IPS-18a (cell line): ENCODE results near the gene EDC3.
A peak's percentile ranks its signal among the peaks of the same experiment; 100 is the strongest.
"Not testable (repeated sequence)": the region's sequence is repeated elsewhere in the genome, so short reads cannot be mapped to it uniquely, and the experiment has no call there.

Experiments used
- H3K27ac ChIP-seq: one replicate; pipeline ENCODE4 v1.5.1; 2013; ENCODE audit warnings: low read length
- H3K27me3 ChIP-seq: one replicate; pipeline ENCODE4 v1.6.1; 2013; ENCODE audit warnings: mild to moderate bottlenecking, low read length; ENCODE audit not compliant: control insufficient read depth, insufficient read depth
- H3K36me3 ChIP-seq: one replicate; pipeline ENCODE4 v1.6.1; 2013; ENCODE audit warnings: low read depth, low read length; ENCODE audit not compliant: control insufficient read depth
- H3K4me1 ChIP-seq: one replicate; pipeline ENCODE4 v1.6.1; 2013; ENCODE audit warnings: low read depth, low read length; ENCODE audit not compliant: control insufficient read depth
- H3K4me3 ChIP-seq: one replicate; pipeline ENCODE4 v1.5.1; 2013; ENCODE audit warnings: low read length
- H3K9ac ChIP-seq: one replicate; pipeline ENCODE4 v1.6.1; 2013; ENCODE audit warnings: mild to moderate bottlenecking, low read length, moderate library complexity
- H3K9me3 ChIP-seq: one replicate; pipeline ENCODE4 v1.6.1; 2013; ENCODE audit warnings: low read depth, low read length; ENCODE audit not compliant: control insufficient read depth

The EDC3 gene

GRCh38 chr15:74603026-74603788, 92.6 kb downstream of the EDC3 start:
- H3K4me3 ChIP-seq = no peak overlapping the region
- no peaks in the 10 kb centered on the region for H3K9me3 ChIP-seq
- H3K27ac ChIP-seq = no peak overlapping the region
- peaks cover 6% of the 10 kb centered on the region for H3K4me1 ChIP-seq
- H3K27me3 ChIP-seq = no peaks in the 10 kb centered on the region
- H3K36me3 ChIP-seq = no peaks in the 10 kb centered on the region
- no peak overlapping the region for H3K9ac ChIP-seq

- H3K9me3 ChIP-seq = no peaks in the 10 kb centered on the region
- no peaks in the 10 kb centered on the region for H3K27me3 ChIP-seq
- H3K36me3 ChIP-seq = peaks cover 10% of the 10 kb centered on the region
- H3K4me3 ChIP-seq = peak overlapping the region; percentile 55
- H3K9ac ChIP-seq = no peak overlapping the region
- no peak overlapping the region for H3K27ac ChIP-seq
- peaks cover 9% of the 10 kb centered on the region for H3K4me1 ChIP-seq
Measured at GRCh38 chr15:74599156-74599555, 96.7 kb downstream of the EDC3 start.

- Histone ChIP-seq H3K9ac (peak overlapping the region; percentile 18), H3K27me3 (no peaks in the 10 kb centered on the region), H3K4me3 (peak overlapping the region; percentile 55), H3K4me1 (peaks cover 9% of the 10 kb centered on the region), H3K36me3 (peaks cover 16% of the 10 kb centered on the region), H3K27ac (no peak overlapping the region), H3K9me3 (no peaks in the 10 kb centered on the region)
Measured at GRCh38 chr15:74598126-74598842, 97.5 kb downstream of the EDC3 start.

DNA sequence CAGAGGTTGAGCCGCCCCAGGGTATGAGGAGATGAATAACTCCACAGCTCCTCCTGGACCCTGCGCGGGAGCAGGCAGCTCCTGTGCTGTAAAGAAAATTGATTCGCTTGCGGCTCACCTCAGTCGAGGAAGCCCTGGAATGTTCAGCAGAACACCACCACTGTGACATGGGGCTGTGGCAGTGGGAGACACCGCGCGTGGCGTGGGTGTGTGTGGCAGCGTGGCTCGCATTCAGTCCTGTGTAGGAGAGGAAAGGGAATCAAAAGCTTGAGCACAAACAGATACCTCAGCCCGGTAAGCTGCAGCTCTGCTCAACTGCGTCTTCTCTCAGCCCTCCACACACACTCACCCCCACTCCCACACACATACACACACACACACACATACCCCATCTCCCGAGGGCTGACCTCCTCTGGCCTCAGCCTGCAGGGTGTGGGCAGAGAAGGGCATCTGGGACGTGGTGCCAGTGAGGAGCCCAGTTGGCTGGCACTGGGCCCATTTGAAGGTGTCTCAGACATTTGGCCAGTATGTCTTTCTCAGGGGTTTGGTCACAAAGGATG, 98.6 kb downstream of the EDC3 start:
- H3K9me3 ChIP-seq, H3K4me1 ChIP-seq, H3K27me3 ChIP-seq, H3K27ac ChIP-seq, H3K9ac ChIP-seq, H3K4me3 ChIP-seq: not testable (repeated sequence)
- peaks cover 27% of the 10 kb centered on the region for H3K36me3 ChIP-seq

- H3K36me3 ChIP-seq = peaks cover 32% of the 10 kb centered on the region
- not testable (repeated sequence) for H3K9ac ChIP-seq, H3K27ac ChIP-seq, H3K4me1 ChIP-seq, H3K9me3 ChIP-seq, H3K27me3 ChIP-seq, H3K4me3 ChIP-seq
Measured at GRCh38 chr15:74596736-74597135, 99.1 kb downstream of the EDC3 start.

DNA sequence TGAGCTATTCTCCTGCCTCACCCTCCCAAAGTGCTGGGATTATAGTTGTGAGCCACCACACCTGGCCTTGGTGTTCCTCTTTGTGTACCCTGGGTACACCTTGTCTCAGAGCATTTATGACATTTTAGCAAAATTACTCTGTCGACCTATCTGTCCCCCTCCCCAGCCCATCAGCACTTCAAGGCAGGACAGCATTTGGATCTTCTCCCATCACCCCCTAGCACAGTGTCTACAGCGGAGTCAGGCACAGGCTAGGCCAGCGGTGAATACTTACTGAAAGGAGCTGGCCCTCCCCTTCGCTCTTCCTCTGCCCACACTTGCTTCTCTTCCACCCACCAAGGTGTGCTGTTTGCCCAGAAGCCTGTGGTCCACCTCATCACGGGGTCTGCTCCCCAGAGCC, 100.6 kb downstream of the EDC3 start:
- no peak overlapping the region for H3K27ac ChIP-seq
- peaks cover 43% of the 10 kb centered on the region for H3K36me3 ChIP-seq

DNA sequence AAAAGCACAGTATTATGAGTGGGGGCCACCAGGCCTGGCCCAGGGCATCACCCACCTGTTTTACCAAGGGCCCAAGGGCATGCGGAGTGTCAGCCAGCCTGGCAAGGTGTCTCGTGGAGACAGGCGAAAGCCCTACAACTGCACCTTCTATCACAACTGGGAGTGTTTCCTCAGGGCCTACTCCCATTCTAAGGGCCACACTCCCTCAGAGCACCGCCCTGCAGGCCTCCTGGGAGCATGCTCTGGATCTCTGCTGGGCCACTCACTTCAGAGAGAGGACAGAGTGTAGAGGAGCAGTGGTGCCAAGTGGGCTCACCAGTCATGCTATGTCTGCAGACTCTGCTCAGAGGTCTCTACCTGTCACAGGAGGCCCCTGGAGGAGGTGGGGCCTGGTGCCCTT, 101.4 kb downstream of the EDC3 start:
- peaks cover 51% of the 10 kb centered on the region for H3K36me3 ChIP-seq
- H3K4me3 ChIP-seq = no peak overlapping the region
- no peaks in the 10 kb centered on the region for H3K27me3 ChIP-seq
- no peak overlapping the region for H3K9ac ChIP-seq
- peaks cover 9% of the 10 kb centered on the region for H3K4me1 ChIP-seq
- no peaks in the 10 kb centered on the region for H3K9me3 ChIP-seq
- no peak overlapping the region for H3K27ac ChIP-seq

More for the DNA sequence above, 100.6 kb downstream of the EDC3 start:
- no peaks in the 10 kb centered on the region for H3K9me3 ChIP-seq
- H3K4me1 ChIP-seq = peaks cover 9% of the 10 kb centered on the region
- H3K27me3 ChIP-seq = no peaks in the 10 kb centered on the region
- H3K9ac ChIP-seq = no peak overlapping the region
- H3K4me3 ChIP-seq = no peak overlapping the region

DNA sequence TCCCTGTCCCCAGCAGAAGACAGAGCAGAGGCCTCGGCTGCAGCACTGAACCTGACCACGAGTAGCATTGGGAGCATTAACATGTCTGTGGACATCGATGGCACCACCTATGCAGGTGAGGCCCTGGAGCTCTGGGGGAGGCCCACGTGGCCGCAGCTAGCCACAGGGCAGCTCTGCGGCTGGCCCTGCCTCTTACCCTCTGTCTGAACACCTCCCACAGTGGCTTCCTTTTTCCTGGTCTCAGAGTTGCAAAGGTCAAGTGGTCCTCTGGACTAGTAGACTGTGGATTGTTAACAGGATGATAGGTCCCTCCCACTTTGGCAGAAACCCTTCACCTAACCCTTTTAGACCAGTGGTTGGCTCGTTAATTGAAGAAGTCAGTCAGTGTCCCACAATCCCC, 102.7 kb downstream of the EDC3 start:
- Histone ChIP-seq H3K9me3 (no peaks in the 10 kb centered on the region), H3K27me3 (no peaks in the 10 kb centered on the region), H3K36me3 (peaks cover 53% of the 10 kb centered on the region), H3K27ac (no peak overlapping the region), H3K9ac (no peak overlapping the region), H3K4me3 (no peak overlapping the region), H3K4me1 (peaks cover 9% of the 10 kb centered on the region)

DNA sequence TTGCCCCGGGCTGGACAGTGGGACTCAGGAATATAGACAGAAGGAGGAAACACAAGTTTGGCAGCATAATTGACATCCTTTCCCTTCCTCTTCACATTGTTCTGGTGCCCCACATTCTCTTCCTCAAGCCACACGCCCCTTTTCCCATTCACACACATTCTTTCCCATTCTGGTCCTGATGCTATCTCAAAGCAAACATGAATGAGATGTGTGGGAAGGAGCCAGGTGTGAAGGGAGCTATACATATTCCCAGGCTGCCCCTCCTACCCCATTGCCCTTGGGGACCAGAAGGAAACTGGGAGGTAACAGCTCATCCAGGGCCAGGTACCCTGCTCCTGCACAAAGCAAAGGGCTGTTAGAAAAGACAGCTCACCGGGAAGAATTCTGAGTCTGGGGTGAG, 103.6 kb downstream of the EDC3 start:
- no peaks in the 10 kb centered on the region for H3K27me3 ChIP-seq
- no peak overlapping the region for H3K4me3 ChIP-seq
- no peaks in the 10 kb centered on the region for H3K9me3 ChIP-seq
- no peak overlapping the region for H3K27ac ChIP-seq
- H3K4me1 ChIP-seq = peaks cover 6% of the 10 kb centered on the region
- no peak overlapping the region for H3K9ac ChIP-seq
- H3K36me3 ChIP-seq = peaks cover 55% of the 10 kb centered on the region

- Histone ChIP-seq H3K36me3 (peaks cover 67% of the 10 kb centered on the region), H3K4me3 (no peak overlapping the region), H3K9ac (no peak overlapping the region), H3K27me3 (no peaks in the 10 kb centered on the region), H3K27ac (no peak overlapping the region), H3K4me1 (peaks cover 9% of the 10 kb centered on the region), H3K9me3 (no peaks in the 10 kb centered on the region)
Measured at GRCh38 chr15:74589826-74590225, 106.0 kb downstream of the EDC3 start.

DNA sequence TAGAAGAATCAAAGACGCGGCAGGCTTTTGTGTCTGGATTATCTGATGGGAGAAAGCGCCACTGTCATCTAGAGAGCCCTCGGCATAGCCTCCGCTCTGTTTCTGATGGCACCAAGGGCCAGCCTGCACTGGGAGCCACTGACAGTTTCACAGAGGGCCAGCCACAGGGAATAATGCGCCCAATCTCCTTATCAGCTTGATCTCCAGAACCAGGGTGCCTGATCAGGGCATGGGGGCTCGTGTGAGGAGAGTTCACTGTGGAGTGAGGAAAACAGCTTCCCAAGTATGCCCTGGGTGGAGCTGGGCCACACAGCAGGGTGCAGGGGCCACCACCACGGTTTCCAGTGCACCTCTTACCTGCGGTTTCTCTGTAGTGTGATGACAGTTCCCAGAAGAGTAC, 110.0 kb downstream of the EDC3 start:
- H3K9me3 ChIP-seq = no peaks in the 10 kb centered on the region
- H3K27ac ChIP-seq = no peak overlapping the region
- H3K4me1 ChIP-seq = peaks cover 9% of the 10 kb centered on the region
- no peak overlapping the region for H3K4me3 ChIP-seq
- peaks cover 50% of the 10 kb centered on the region for H3K36me3 ChIP-seq
- no peaks in the 10 kb centered on the region for H3K27me3 ChIP-seq
- H3K9ac ChIP-seq = no peak overlapping the region
